Stimulated activated CD4-positive, alpha-beta T cell treated with anti-CD3 and anti-CD28 coated beads, Interleukin-4, amount 100 ng/mL, for 48 hours (primary cell): ENCODE data around the gene GRIFIN.
"Not testable (repeated sequence)": the region's sequence is repeated elsewhere in the genome, so short reads cannot be mapped to it uniquely, and the experiment has no call there.

Source experiments
- DNase-seq, 2 donors: peaks; one replicate each; pipeline ENCODE4 v3.0.0-alpha.2; 2020; ENCODE audit warnings: low read depth in 2 of 2

Gene GRIFIN

GRCh38 chr7:2478399-2478785, 2.2 kb upstream of the GRIFIN start:
- DNase-seq, result no peak

GRCh38 chr7:2477447-2478398, 1.5 kb upstream of the GRIFIN start:
- DNase-seq, result peak; percentile 42 to 54

GRCh38 chr7:2476776-2477446, 713 bp upstream of the GRIFIN start:
- no peak for DNase-seq

GRCh38 chr7:2475678-2476015, 551 bp downstream of the GRIFIN start:
- no peak for DNase-seq

- DNase-seq, result no peak
These were observed 1.2 kb downstream of the GRIFIN start for GRCh38 chr7:2474813-2475677.

- DNase-seq, result no peak
These were observed 2.0 kb downstream of the GRIFIN start for GRCh38 chr7:2474224-2474623.

- DNase-seq, result no peak
These were observed 2.6 kb downstream of the GRIFIN start for GRCh38 chr7:2473496-2474180.

- no peak for DNase-seq
These were observed 3.5 kb downstream of the GRIFIN start for GRCh38 chr7:2472739-2473138.

- DNase-seq, result no peak
These were observed 4.8 kb downstream of the GRIFIN start for GRCh38 chr7:2471396-2471795.

GRCh38 chr7:2471022-2471329, 5.2 kb downstream of the GRIFIN start:
- no peak for DNase-seq

- no peak for DNase-seq
These were observed 5.8 kb downstream of the GRIFIN start for GRCh38 chr7:2470204-2471021.

- DNase-seq, result not testable (repeated sequence)
These were observed 6.6 kb downstream of the GRIFIN start for GRCh38 chr7:2469460-2470203.

GRCh38 chr7:2468227-2468626, 8.0 kb downstream of the GRIFIN start:
- no peak for DNase-seq

- DNase-seq, result no peak
These were observed 9.5 kb downstream of the GRIFIN start for GRCh38 chr7:2466675-2467074.

GRCh38 chr7:2465928-2466327, 10.3 kb downstream of the GRIFIN start:
- DNase-seq, result no peak

- DNase-seq, result no peak
These were observed 13.5 kb downstream of the GRIFIN start for GRCh38 chr7:2462731-2463130.

- no peak for DNase-seq
These were observed 14.8 kb downstream of the GRIFIN start for GRCh38 chr7:2461268-2462026.

- DNase-seq, result no peak
These were observed 15.6 kb downstream of the GRIFIN start for GRCh38 chr7:2460641-2461040.

- DNase-seq, result no peak
These were observed 16.0 kb downstream of the GRIFIN start for GRCh38 chr7:2460188-2460587.
